Measurements from ENCODE around the gene SLC25A25.

The SLC25A25 gene

GRCh38 chr9:128114326-128115186 lies 46.5 kb downstream of the SLC25A25 start:
- no peak for DNase-seq

- DNase-seq = no peak
Measured at GRCh38 chr9:128115187-128116103, 47.4 kb downstream of the SLC25A25 start.

GRCh38 chr9:128116104-128117083 lies 48.4 kb downstream of the SLC25A25 start:
- DNase-seq = no peak

DNA sequence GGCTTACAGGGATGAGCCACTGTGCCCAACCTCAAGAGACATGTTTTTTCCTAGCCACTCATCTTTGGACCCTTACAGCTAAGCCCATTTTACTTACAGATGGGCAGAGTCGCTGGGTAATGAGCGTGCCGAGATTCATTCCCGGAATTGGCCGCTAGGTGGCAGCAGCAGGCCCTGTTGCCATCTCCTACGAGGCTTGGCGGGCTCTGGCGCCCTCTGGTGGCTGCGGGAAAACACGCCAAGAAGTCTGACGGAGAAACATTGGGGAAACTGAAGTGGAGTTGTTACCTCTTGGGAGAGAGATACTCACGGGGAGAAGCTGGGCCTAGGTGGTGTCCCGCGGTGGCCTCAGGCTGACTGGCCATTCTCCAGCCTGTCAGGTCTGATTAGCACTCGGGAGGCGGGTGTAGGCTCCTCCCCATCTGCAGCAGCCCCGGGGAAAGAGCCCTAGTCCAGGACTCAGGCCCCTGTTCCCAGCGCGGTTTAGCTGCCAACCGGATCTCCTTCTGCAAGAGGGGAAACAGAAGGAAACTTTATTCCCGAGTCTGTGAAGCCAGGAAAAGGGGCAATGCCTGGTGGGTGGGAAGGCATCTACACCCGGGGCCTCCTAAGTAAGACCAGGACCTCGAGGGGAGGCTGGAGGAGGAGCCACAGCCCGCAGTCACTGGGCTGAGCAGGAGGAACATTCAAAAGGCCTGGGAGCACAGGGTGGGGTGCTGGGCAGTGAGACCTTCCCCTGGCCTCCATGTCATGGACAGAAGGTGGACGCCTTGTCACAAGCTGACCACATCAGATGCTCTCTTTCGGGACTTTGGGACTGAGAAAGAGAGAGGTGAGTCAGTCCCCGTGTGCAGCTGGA lies 49.8 kb downstream of the SLC25A25 start:
- DNase-seq = peak; percentile 100

DNA sequence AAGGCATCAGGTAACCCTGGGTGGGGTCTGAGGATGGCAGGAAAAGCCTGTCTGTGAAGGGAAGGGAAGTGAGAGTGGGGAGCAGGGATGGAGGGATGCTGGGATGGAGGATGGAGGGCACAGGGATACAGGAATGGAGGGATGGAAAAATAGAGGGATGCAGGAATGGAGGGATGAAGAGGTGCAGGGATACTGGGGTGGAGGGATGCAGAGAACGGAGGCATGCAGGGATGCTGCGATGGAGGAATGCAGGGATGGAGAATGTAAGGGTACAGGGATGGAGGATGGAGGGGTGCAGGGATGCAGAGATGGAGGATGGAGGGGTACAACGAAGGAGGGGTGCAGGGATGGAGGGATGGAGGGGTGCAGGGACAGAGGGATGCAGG lies 50.4 kb downstream of the SLC25A25 start:
- DNase-seq = no peak

DNA sequence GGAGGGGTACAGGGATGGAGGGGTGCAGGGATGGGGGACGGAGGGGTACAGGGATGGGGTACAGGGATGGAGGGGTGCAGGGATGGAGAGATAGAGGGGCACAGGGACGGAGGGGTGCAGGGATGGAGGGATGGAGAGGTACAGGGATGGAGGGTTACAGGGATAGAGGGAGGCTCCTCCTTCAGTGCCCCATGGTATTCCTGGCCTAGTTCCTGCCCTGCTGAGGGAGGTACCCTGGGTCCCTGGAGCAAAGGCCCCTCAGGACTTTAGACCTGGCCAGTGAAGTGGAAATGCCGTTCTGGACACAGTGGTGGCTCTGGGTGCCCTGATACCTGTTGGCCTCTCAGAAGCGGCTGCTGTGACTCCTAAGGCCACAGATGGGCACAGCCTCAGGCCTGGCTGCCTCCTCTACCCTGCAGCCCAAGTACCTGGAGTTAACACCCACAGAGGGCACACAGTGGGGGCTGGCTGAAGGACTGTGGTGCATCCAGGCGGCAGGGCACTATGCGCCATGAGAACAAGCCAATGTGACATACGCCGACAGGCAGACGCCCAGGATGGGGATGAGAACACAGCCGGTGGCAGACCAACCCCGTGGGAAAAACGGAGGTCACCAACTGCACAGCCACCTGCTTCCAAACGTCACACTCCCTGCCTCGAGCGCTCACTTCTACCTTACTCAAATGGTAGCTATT lies 51.1 kb downstream of the SLC25A25 start:
- no peak for DNase-seq

- no peak for DNase-seq
Measured at GRCh38 chr9:128120061-128120740, 52.2 kb downstream of the SLC25A25 start.

GRCh38 chr9:128120741-128121465 lies 52.9 kb downstream of the SLC25A25 start:
- DNase-seq = no peak

DNA sequence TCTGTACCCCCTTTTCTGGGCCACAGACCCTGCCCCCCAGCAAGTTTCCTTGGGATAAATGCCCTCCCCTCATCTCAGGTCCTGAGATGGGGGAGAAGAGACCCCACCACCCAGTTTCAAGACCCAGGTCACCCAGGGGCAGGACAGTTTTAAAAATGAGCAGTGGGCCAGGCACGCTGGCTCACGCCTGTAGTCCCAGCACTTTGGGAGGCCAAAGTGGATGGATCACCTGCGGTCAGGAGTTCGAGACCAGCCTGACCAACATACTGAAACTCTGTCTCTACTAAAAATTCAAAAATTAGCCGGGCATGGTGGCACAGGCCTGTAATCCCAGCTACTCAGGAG lies 53.4 kb downstream of the SLC25A25 start:
- DNase-seq = no peak

GRCh38 chr9:128121924-128122808 lies 54.1 kb downstream of the SLC25A25 start:
- DNase-seq = no peak

- DNase-seq = no peak
Measured at GRCh38 chr9:128122809-128123175, 54.8 kb downstream of the SLC25A25 start.

- no peak for DNase-seq
Measured at GRCh38 chr9:128123451-128124080, 55.5 kb downstream of the SLC25A25 start.

GRCh38 chr9:128124451-128124850 lies 56.4 kb downstream of the SLC25A25 start:
- no peak for DNase-seq

- peak; percentile 42 for DNase-seq
Measured at GRCh38 chr9:128124873-128125579, 57.0 kb downstream of the SLC25A25 start.

GRCh38 chr9:128125580-128126354 lies 57.7 kb downstream of the SLC25A25 start:
- DNase-seq = no peak

- DNase-seq = peak; percentile 73
Measured at GRCh38 chr9:128127568-128127989, 59.5 kb downstream of the SLC25A25 start, which contains the start of gene PTGES2. Gene PTGES2, minus strand, starts transcription at chr9:128127729. Its CDS starts 12 bp downstream, at chr9:128127717.

Data from T-helper 9 cell (primary cell).